Measurements from ENCODE around the gene NBPF1.
"Not testable (repeated sequence)": the region's sequence is repeated elsewhere in the genome, so short reads cannot be mapped to it uniquely, and the experiment has no call there.

NBPF1 gene

GRCh38 chr1:16607433-16607851 is 5.9 kb downstream of the NBPF1 start:
- DNase-seq = peak; percentile 4

GRCh38 chr1:16606666-16607432 is 6.5 kb downstream of the NBPF1 start:
- DNase-seq = not testable (repeated sequence)

- peak; percentile 0 for DNase-seq
Observed at GRCh38 chr1:16605532-16606505, 7.5 kb downstream of the NBPF1 start.

GRCh38 chr1:16605213-16605525 is 8.2 kb downstream of the NBPF1 start:
- DNase-seq = no peak

- peak; percentile 1 for DNase-seq
Observed at GRCh38 chr1:16604514-16605212, 8.7 kb downstream of the NBPF1 start.

GRCh38 chr1:16603623-16604022 is 9.7 kb downstream of the NBPF1 start:
- not testable (repeated sequence) for DNase-seq

GRCh38 chr1:16602336-16603011 is 10.9 kb downstream of the NBPF1 start:
- not testable (repeated sequence) for DNase-seq

- DNase-seq = peak; percentile 2
Observed at GRCh38 chr1:16600855-16601786, 12.2 kb downstream of the NBPF1 start.

GRCh38 chr1:16599326-16599725 is 14.0 kb downstream of the NBPF1 start:
- not testable (repeated sequence) for DNase-seq

- DNase-seq = not testable (repeated sequence)
Observed at GRCh38 chr1:16595216-16595615, 18.1 kb downstream of the NBPF1 start.

GRCh38 chr1:16591845-16592244 is 21.5 kb downstream of the NBPF1 start:
- DNase-seq = not testable (repeated sequence)

GRCh38 chr1:16588081-16588480 is 25.3 kb downstream of the NBPF1 start:
- not testable (repeated sequence) for DNase-seq

- DNase-seq = not testable (repeated sequence)
Observed at GRCh38 chr1:16587639-16588038, 25.7 kb downstream of the NBPF1 start.

- DNase-seq = not testable (repeated sequence)
Observed at GRCh38 chr1:16565324-16565723, 48.0 kb downstream of the NBPF1 start.

GRCh38 chr1:16561035-16561434 is 52.3 kb downstream of the NBPF1 start:
- DNase-seq = not testable (repeated sequence)

- DNase-seq = not testable (repeated sequence)
Observed at GRCh38 chr1:16560498-16560897, 52.9 kb downstream of the NBPF1 start.

GRCh38 chr1:16559688-16560087 is 53.7 kb downstream of the NBPF1 start:
- DNase-seq = not testable (repeated sequence)

- not testable (repeated sequence) for DNase-seq
Observed at GRCh38 chr1:16557034-16557433, 56.3 kb downstream of the NBPF1 start.

- not testable (repeated sequence) for DNase-seq
Observed at GRCh38 chr1:16553244-16553643, 60.1 kb downstream of the NBPF1 start.

GRCh38 chr1:16550212-16550918 is 63.0 kb downstream of the NBPF1 start:
- not testable (repeated sequence) for DNase-seq
